Measurements from ENCODE around the gene NTMT1.

Gene NTMT1

GRCh38 chr9:129649726-129650679, 24.0 kb downstream of the NTMT1 start:
- TF ChIP-seq CTCF (IDR thresholded peaks at IDR 0.05; ENCODE audit: low read length, missing control alignments) = no peak
- H3K4me3 ChIP-seq (replicated peaks; ENCODE audit: low read depth, low read length) = no peak overlapping the region
- no peak for DNase-seq (ENCODE audit: low read depth)

DNA sequence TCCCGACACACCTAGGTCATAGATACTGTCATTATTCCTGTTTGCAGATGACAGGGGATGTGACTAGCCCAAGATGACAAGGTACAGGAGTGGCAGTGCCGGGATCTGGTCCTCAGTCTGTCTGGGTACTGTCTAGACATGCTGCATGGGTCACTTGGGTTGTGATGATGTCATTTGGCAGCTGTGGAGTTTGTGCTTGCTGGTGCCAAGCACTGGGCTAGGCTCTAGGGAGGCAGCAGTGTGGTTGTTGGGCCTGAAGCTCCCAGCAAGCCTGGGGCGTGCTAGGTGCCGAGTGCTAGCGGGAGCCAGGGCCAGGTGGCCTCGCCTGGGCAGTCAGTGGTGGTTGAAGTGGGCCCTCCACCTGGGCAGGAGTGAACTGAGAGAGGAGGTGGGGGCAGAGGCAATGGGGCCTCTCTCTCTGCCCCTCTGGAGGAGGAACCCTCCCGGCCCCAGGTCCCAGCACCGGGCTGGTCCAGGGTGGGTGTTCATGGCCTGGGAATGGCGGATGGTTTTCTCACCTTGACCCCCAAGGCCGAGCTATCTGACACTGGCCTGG, 24.8 kb downstream of the NTMT1 start:
- TF ChIP-seq CTCF (IDR thresholded peaks at IDR 0.05; ENCODE audit: low read length, missing control alignments) = no peak
- no peak for DNase-seq (ENCODE audit: low read depth)

GRCh38 chr9:129653823-129654553, 28.0 kb downstream of the NTMT1 start:
- no peak overlapping the region for H3K4me3 ChIP-seq (replicated peaks; ENCODE audit: low read depth, low read length)
- no peak for DNase-seq (ENCODE audit: low read depth)

More for the DNA sequence above, 24.8 kb downstream of the NTMT1 start:
- no peak overlapping the region for H3K4me3 ChIP-seq (replicated peaks; ENCODE audit: low read depth, low read length)

DNA sequence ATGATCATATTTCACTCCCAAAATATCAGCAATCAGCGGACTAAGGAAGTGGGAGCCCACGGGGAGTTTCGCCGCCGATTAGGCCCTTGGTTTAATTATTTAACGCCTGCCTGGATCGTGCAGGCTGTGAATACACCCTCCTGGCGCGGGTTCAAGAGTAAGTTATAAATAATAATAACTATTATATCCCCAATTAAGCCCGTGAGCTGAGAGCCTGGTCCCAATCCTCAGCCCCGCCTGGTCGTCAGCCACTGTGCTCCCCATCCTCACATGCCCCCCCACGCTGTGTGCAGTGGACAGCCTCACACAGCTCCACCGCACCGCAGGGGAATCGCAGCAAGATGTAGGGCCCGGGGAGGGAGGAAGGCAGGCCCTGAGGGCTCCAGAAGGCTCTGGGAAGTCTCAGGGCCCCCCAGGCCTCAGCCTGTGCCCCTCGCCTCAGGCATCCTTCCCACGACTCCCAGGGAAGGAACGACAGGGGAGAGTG, 28.6 kb downstream of the NTMT1 start:
- no peak for TF ChIP-seq CTCF (IDR thresholded peaks at IDR 0.05; ENCODE audit: low read length, missing control alignments)
- no peak for DNase-seq (ENCODE audit: low read depth)
- no peak overlapping the region for H3K4me3 ChIP-seq (replicated peaks; ENCODE audit: low read depth, low read length)

More at GRCh38 chr9:129653823-129654553, 28.0 kb downstream of the NTMT1 start:
- TF ChIP-seq CTCF (IDR thresholded peaks at IDR 0.05; ENCODE audit: low read length, missing control alignments) = no peak

GRCh38 chr9:129655154-129655553, 29.2 kb downstream of the NTMT1 start:
- no peak overlapping the region for H3K4me3 ChIP-seq (replicated peaks; ENCODE audit: low read depth, low read length)
- DNase-seq (ENCODE audit: low read depth) = no peak
- no peak for TF ChIP-seq CTCF (IDR thresholded peaks at IDR 0.05; ENCODE audit: low read length, missing control alignments)

GRCh38 chr9:129655696-129656095, 29.7 kb downstream of the NTMT1 start:
- no peak for DNase-seq (ENCODE audit: low read depth)
- H3K4me3 ChIP-seq (replicated peaks; ENCODE audit: low read depth, low read length) = no peak overlapping the region
- TF ChIP-seq CTCF (IDR thresholded peaks at IDR 0.05; ENCODE audit: low read length, missing control alignments) = no peak
